Neural cell (in vitro differentiated cells): ENCODE data around the gene SMAP2.

Experiments
- EZH2 ChIP-seq: fragments of 200-600, 300-800 bp; shearing (Covaris generic), sonication (generic); IDR thresholded peaks from 2 replicates; pipeline ENCODE4 v1.6.1; 2014; ENCODE audit warnings: antibody characterized with exemption, low read length, borderline replicate concordance, mild to moderate bottlenecking; ENCODE audit not compliant: insufficient read depth, poor library complexity, severe bottlenecking
- POLR2AphosphoS5 ChIP-seq: IDR thresholded peaks from 2 replicates; pipeline ENCODE4 v1.6.1; 2012
- RAD21 ChIP-seq: fragments of 450-650 bp; conservative IDR thresholded peaks from 2 replicates; pipeline ENCODE4 v1.6.1; 2014; ENCODE audit warnings: antibody characterized with exemption, mild to moderate bottlenecking, moderate library complexity
- SMC3 ChIP-seq: fragments of 450-650 bp; conservative IDR thresholded peaks from 2 replicates; pipeline ENCODE4 v1.6.1; 2014; ENCODE audit warnings: antibody characterized with exemption, mild to moderate bottlenecking, moderate library complexity; ENCODE audit not compliant: poor library complexity
- TAF1 ChIP-seq: IDR thresholded peaks from 2 replicates; pipeline ENCODE4 v1.6.1; 2012; ENCODE audit warnings: low read depth
- TF ChIP-seq, protein P1 (sequence below): fragments of 450-650 bp; IDR thresholded peaks from 2 replicates; pipeline ENCODE4 v1.5.1; 2014; ENCODE audit warnings: antibody characterized with exemption, mild to moderate bottlenecking, moderate library complexity; ENCODE audit not compliant: poor library complexity, severe bottlenecking
- TF ChIP-seq, protein P2 (sequence below): IDR thresholded peaks from 2 replicates; pipeline ENCODE4 v1.6.1; 2012; ENCODE audit warnings: borderline replicate concordance

DNA sequence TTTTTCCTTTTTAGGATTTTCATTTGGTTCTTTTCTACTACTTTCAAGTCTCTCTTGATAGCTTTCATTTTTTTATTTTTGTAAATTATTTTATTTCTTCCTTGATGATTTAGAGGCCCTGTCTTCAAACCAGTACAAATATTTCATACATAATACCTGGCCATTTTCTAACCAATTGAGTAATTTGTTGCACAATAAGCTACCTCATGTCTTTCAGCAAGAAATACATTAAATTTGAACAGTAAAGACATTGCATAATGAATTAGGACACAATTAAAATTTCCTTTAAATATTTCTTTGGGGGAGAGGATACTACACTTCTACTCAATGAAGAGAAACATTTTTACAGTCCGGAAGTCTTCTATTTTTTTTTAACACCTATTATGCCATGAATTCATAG, 40.8 kb upstream of the SMAP2 start:
- TF ChIP-seq, protein P1, sequence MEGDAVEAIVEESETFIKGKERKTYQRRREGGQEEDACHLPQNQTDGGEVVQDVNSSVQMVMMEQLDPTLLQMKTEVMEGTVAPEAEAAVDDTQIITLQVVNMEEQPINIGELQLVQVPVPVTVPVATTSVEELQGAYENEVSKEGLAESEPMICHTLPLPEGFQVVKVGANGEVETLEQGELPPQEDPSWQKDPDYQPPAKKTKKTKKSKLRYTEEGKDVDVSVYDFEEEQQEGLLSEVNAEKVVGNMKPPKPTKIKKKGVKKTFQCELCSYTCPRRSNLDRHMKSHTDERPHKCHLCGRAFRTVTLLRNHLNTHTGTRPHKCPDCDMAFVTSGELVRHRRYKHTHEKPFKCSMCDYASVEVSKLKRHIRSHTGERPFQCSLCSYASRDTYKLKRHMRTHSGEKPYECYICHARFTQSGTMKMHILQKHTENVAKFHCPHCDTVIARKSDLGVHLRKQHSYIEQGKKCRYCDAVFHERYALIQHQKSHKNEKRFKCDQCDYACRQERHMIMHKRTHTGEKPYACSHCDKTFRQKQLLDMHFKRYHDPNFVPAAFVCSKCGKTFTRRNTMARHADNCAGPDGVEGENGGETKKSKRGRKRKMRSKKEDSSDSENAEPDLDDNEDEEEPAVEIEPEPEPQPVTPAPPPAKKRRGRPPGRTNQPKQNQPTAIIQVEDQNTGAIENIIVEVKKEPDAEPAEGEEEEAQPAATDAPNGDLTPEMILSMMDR = no peak
- no peak for TF ChIP-seq RAD21
- TF ChIP-seq TAF1 = no peak
- no peak for TF ChIP-seq POLR2AphosphoS5
- no peak for TF ChIP-seq EZH2
- TF ChIP-seq, protein P2, sequence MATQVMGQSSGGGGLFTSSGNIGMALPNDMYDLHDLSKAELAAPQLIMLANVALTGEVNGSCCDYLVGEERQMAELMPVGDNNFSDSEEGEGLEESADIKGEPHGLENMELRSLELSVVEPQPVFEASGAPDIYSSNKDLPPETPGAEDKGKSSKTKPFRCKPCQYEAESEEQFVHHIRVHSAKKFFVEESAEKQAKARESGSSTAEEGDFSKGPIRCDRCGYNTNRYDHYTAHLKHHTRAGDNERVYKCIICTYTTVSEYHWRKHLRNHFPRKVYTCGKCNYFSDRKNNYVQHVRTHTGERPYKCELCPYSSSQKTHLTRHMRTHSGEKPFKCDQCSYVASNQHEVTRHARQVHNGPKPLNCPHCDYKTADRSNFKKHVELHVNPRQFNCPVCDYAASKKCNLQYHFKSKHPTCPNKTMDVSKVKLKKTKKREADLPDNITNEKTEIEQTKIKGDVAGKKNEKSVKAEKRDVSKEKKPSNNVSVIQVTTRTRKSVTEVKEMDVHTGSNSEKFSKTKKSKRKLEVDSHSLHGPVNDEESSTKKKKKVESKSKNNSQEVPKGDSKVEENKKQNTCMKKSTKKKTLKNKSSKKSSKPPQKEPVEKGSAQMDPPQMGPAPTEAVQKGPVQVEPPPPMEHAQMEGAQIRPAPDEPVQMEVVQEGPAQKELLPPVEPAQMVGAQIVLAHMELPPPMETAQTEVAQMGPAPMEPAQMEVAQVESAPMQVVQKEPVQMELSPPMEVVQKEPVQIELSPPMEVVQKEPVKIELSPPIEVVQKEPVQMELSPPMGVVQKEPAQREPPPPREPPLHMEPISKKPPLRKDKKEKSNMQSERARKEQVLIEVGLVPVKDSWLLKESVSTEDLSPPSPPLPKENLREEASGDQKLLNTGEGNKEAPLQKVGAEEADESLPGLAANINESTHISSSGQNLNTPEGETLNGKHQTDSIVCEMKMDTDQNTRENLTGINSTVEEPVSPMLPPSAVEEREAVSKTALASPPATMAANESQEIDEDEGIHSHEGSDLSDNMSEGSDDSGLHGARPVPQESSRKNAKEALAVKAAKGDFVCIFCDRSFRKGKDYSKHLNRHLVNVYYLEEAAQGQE = no peak
- no peak for TF ChIP-seq SMC3
